Measurements from ENCODE around the gene CGREF1.

Gene CGREF1

GRCh38 chr2:27109083-27109482 is 9.8 kb downstream of the CGREF1 start:
- no peak for DNase-seq

- no peak for DNase-seq
These were observed 10.7 kb downstream of the CGREF1 start for GRCh38 chr2:27108221-27108620.

- no peak for DNase-seq
These were observed 12.9 kb downstream of the CGREF1 start for GRCh38 chr2:27105981-27106380.

GRCh38 chr2:27102329-27102728 is 16.6 kb downstream of the CGREF1 start:
- DNase-seq: no peak

GRCh38 chr2:27100036-27100435 is 18.9 kb downstream of the CGREF1 start:
- DNase-seq: no peak

GRCh38 chr2:27099334-27099955 is 19.5 kb downstream of the CGREF1 start:
- no peak for DNase-seq

- DNase-seq: no peak
These were observed 21.6 kb downstream of the CGREF1 start for GRCh38 chr2:27097341-27097740.

GRCh38 chr2:27096748-27097297 is 22.1 kb downstream of the CGREF1 start:
- no peak for DNase-seq

GRCh38 chr2:27095745-27096651 is 22.9 kb downstream of the CGREF1 start:
- peak; percentile 95 for DNase-seq

GRCh38 chr2:27095427-27095744 is 23.5 kb downstream of the CGREF1 start:
- DNase-seq: no peak

GRCh38 chr2:27094353-27094984 is 24.5 kb downstream of the CGREF1 start:
- no peak for DNase-seq

- DNase-seq: no peak
These were observed 25.2 kb downstream of the CGREF1 start for GRCh38 chr2:27093430-27094352.

GRCh38 chr2:27092696-27093429 is 26.1 kb downstream of the CGREF1 start:
- DNase-seq: no peak

- DNase-seq: no peak
These were observed 26.9 kb downstream of the CGREF1 start for GRCh38 chr2:27091746-27092695.

GRCh38 chr2:27089111-27089954 is 29.6 kb downstream of the CGREF1 start:
- DNase-seq: no peak

GRCh38 chr2:27088634-27089033 is 30.3 kb downstream of the CGREF1 start:
- DNase-seq: no peak

GRCh38 chr2:27087823-27088410 is 31.0 kb downstream of the CGREF1 start:
- DNase-seq: no peak

GRCh38 chr2:27086724-27087593 is 32.0 kb downstream of the CGREF1 start, which contains the start of gene KHK:
KHK (plus strand) TSS chr2:27086772; CDS start chr2:27087260, 488 bp downstream.
- peak; percentile 31 for DNase-seq

Data from NCI-H1694 treated with DMSO at 0.1 percent for 48 hours (cell line).